Measurements from ENCODE around the gene GZMM.
A peak's percentile ranks its signal among the peaks of the same experiment; 100 is the strongest.

GZMM gene

GRCh38 chr19:567296-567900 is 23.5 kb downstream of the GZMM start:
- DNase-seq: no peak

GRCh38 chr19:570251-570686 is 26.4 kb downstream of the GZMM start:
- DNase-seq: no peak

GRCh38 chr19:570937-571565 is 27.2 kb downstream of the GZMM start:
- DNase-seq: peak; percentile 59

- no peak for DNase-seq
Observed at GRCh38 chr19:571566-571974, 27.7 kb downstream of the GZMM start.

GRCh38 chr19:572140-572742 is 28.4 kb downstream of the GZMM start, which contains the start of gene BSG:
Gene BSG (plus strand): TSS chr19:572596. CDS start chr19:572635, 39 bp downstream.
- peak; percentile 78 for DNase-seq

GRCh38 chr19:572743-573518 is 29.1 kb downstream of the GZMM start:
- no peak for DNase-seq

GRCh38 chr19:573519-573825 is 29.6 kb downstream of the GZMM start:
- no peak for DNase-seq

- no peak for DNase-seq
Observed at GRCh38 chr19:574658-575526, 31.0 kb downstream of the GZMM start.

GRCh38 chr19:575527-576506 is 32.0 kb downstream of the GZMM start:
- DNase-seq: no peak

GRCh38 chr19:576768-577438 is 33.0 kb downstream of the GZMM start:
- no peak for DNase-seq

- no peak for DNase-seq
Observed at GRCh38 chr19:577439-578392, 33.9 kb downstream of the GZMM start.

GRCh38 chr19:579111-579841 is 35.4 kb downstream of the GZMM start:
- DNase-seq: no peak

- DNase-seq: no peak
Observed at GRCh38 chr19:579842-580155, 35.9 kb downstream of the GZMM start.

GRCh38 chr19:580274-580835 is 36.5 kb downstream of the GZMM start:
- no peak for DNase-seq

GRCh38 chr19:581399-582111 is 37.7 kb downstream of the GZMM start:
- no peak for DNase-seq

- DNase-seq: no peak
Observed at GRCh38 chr19:582497-583197, 38.8 kb downstream of the GZMM start.

GRCh38 chr19:583198-583967 is 39.5 kb downstream of the GZMM start:
- no peak for DNase-seq
